HG02798 (cell line): Measurements from ENCODE around the gene OR51T1.

Source experiments
- ATAC-seq: cut with Tn5 transposase; IDR thresholded peaks from one replicate; pipeline ENCODE4 v1.9.1; 2021; ENCODE audit warnings: mild to moderate bottlenecking; ENCODE audit not compliant: unreplicated experiment, poor library complexity

The OR51T1 gene

GRCh38 chr11:4922304-4922703 lies 40.6 kb downstream of the OR51T1 start:
- no peak for ATAC-seq

DNA sequence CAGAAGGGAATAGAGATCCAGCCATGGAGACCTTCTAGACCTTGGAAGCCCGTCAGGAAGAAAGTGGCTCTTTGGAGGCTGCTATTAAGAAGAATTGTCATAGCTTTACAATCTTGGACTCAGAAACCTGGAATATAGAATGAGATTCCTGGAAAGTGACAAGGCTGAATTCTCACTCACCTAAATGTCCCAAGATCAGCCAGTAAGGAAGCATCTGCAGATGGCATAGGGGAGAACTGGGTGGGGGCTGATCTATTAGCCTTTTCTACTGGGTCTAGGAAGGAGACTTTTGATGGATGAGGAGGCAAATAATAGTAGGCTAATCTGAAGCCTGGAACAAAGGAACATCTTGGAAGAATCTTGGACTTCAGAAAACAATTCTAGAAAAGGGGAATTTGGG lies 42.5 kb downstream of the OR51T1 start, which contains the start of gene OR51G1:
Gene OR51G1 (minus strand): TSS at position 101 of the 400 bp plus-strand sequence. CDS start 0 bp downstream, at position 101.
- no peak for ATAC-seq

DNA sequence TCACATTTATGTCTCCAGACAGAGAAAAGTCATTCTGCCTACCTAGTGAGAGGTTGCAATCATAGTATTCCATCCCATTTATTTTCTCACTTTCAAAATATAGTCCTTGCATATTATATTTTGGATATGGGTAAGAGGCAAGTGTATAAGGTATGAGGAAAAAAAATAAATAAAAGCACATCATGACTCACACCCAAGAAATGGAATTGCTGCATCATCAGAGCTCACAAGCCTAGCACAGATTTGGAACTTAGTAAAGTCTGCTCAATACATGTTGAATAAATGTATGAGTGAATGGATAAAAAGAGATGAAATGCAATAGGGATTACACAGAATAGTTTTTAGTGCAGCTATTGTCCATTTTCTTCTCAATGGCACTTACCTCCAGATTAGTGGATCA lies 44.9 kb downstream of the OR51T1 start:
- no peak for ATAC-seq
